Ectodermal cell (in vitro differentiated cells): ENCODE measurements around the gene ATP6V1G1.
"Not testable (repeated sequence)": the region's sequence is repeated elsewhere in the genome, so short reads cannot be mapped to it uniquely, and the experiment has no call there.

Source experiments
- H3K27ac ChIP-seq: 2 replicates; pipeline ENCODE4 v1.7.0; 2013; ENCODE audit warnings: mild to moderate bottlenecking, low read depth, low read length; ENCODE audit not compliant: insufficient read depth, poor library complexity, severe bottlenecking
- H3K27me3 ChIP-seq: 2 replicates; pipeline ENCODE4 v1.7.0; 2013; ENCODE audit warnings: mild to moderate bottlenecking, low read length; ENCODE audit not compliant: insufficient read depth, control insufficient read depth, poor library complexity, severe bottlenecking
- H3K36me3 ChIP-seq: one replicate; pipeline ENCODE4 v1.7.0; 2013; ENCODE audit warnings: low read length; ENCODE audit not compliant: control insufficient read depth, insufficient read depth
- H3K4me1 ChIP-seq: one replicate; pipeline ENCODE4 v1.7.0; 2013; ENCODE audit warnings: low read length; ENCODE audit not compliant: control insufficient read depth, insufficient read depth
- H3K4me3 ChIP-seq: 2 replicates; pipeline ENCODE4 v1.7.0; 2013; ENCODE audit warnings: low read depth, low read length, control low read depth; ENCODE audit not compliant: insufficient read depth
- H3K9me3 ChIP-seq: 2 replicates; pipeline ENCODE4 v1.7.0; 2013; ENCODE audit warnings: mild to moderate bottlenecking, low read length, moderate library complexity; ENCODE audit not compliant: control insufficient read depth
- WGBS, 2 experiments: methylation state at CpG; one replicate each; pipeline ENCODE4 v1.1.7; 2013; ENCODE audit warnings: missing lambda C conversion rate in 2 of 2; 5-methylcytosine and 5-hydroxymethylcytosine counted together

ATP6V1G1 gene

GRCh38 chr9:114594136-114594535 is 6.6 kb downstream of the ATP6V1G1 start:
- 93 to 96% methylated on average over 17 of the region's 17 CpGs for WGBS, 2 experiments
- no peak overlapping the region for H3K27ac ChIP-seq
- H3K27me3 ChIP-seq = no peaks in the 10 kb centered on the region
- H3K9me3 ChIP-seq = no peaks in the 10 kb centered on the region
- no peak overlapping the region for H3K4me3 ChIP-seq
- H3K4me1 ChIP-seq = peaks cover under 1% of the 10 kb centered on the region
- peaks cover 43% of the 10 kb centered on the region for H3K36me3 ChIP-seq

DNA sequence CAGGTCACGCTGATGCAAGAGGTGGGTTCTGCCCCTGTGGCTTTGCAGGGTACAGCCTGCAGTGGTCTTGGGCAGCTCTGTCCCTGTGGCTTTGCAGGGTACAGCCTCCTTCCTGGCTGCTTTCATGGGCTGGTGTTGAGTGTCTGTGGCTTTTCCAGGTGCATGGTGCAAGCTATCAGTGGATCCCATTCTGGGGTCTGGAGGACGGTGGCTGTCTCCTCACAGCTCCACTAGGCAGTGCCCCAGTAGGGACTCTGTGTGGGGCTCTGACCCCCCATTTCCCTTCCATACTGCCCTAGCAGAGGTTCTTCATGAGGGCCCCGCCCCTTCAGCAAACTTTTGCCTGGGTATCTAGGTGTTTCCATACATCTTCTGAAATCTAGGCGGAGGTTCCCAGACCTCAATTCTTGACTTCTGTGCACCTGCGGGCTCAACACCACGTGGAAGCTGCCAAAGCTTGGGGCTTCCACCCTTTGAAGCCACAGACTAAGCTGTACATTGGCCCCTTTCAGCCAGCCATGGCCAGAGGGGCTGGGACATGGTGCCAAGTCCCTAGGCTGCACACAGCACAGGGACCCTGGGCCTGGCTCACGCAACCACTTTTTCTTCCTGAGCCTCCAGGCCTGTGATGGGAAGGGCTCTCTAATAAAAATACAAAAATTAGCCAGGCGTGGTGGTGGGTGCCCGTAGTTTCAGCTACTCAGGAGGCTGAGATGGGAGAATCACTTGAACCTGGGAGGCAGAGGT is 13.1 kb downstream of the ATP6V1G1 start:
- not testable (repeated sequence) for H3K4me1 ChIP-seq, H3K4me3 ChIP-seq, H3K27ac ChIP-seq, H3K27me3 ChIP-seq, H3K9me3 ChIP-seq
- WGBS, 2 experiments = 94 to 95% methylated on average over 9 of the region's 9 CpGs
- H3K36me3 ChIP-seq = peaks cover 26% of the 10 kb centered on the region

GRCh38 chr9:114601787-114602186 is 14.2 kb downstream of the ATP6V1G1 start:
- H3K36me3 ChIP-seq = peaks cover 26% of the 10 kb centered on the region
- WGBS, 2 experiments = 81 to 95% methylated on average over 2 of the region's 2 CpGs
- not testable (repeated sequence) for H3K4me1 ChIP-seq, H3K27me3 ChIP-seq, H3K27ac ChIP-seq, H3K4me3 ChIP-seq, H3K9me3 ChIP-seq

GRCh38 chr9:114602620-114603019 is 15.1 kb downstream of the ATP6V1G1 start:
- no peaks in the 10 kb centered on the region for H3K4me1 ChIP-seq
- peaks cover 20% of the 10 kb centered on the region for H3K36me3 ChIP-seq
- no peaks in the 10 kb centered on the region for H3K27me3 ChIP-seq
- H3K9me3 ChIP-seq = no peaks in the 10 kb centered on the region
- WGBS, 2 experiments = 91 to 92% methylated on average over 5 of the region's 5 CpGs
- no peak overlapping the region for H3K27ac ChIP-seq
- H3K4me3 ChIP-seq = no peak overlapping the region

- H3K27ac ChIP-seq = no peak overlapping the region
- no peaks in the 10 kb centered on the region for H3K27me3 ChIP-seq
- no peaks in the 10 kb centered on the region for H3K9me3 ChIP-seq
- WGBS, 2 experiments = 95% methylated on average over 4 of the region's 4 CpGs
- H3K36me3 ChIP-seq = peaks cover 18% of the 10 kb centered on the region
- no peaks in the 10 kb centered on the region for H3K4me1 ChIP-seq
- H3K4me3 ChIP-seq = no peak overlapping the region
These were observed 15.7 kb downstream of the ATP6V1G1 start for GRCh38 chr9:114603248-114603647.

GRCh38 chr9:114604989-114605388 is 17.4 kb downstream of the ATP6V1G1 start:
- peaks cover 8% of the 10 kb centered on the region for H3K36me3 ChIP-seq
- H3K27ac ChIP-seq = no peak overlapping the region
- H3K27me3 ChIP-seq = peaks cover 4% of the 10 kb centered on the region
- no peaks in the 10 kb centered on the region for H3K4me1 ChIP-seq
- no peaks in the 10 kb centered on the region for H3K9me3 ChIP-seq
- WGBS, 2 experiments = 93 to 94% methylated on average over 3 of the region's 3 CpGs
- no peak overlapping the region for H3K4me3 ChIP-seq

- peaks cover 2% of the 10 kb centered on the region for H3K36me3 ChIP-seq
- peaks cover 15% of the 10 kb centered on the region for H3K27me3 ChIP-seq
- no peak overlapping the region for H3K4me3 ChIP-seq
- H3K4me1 ChIP-seq = no peaks in the 10 kb centered on the region
- H3K27ac ChIP-seq = no peak overlapping the region
- WGBS, 2 experiments = 85 to 89% methylated on average over 7 of the region's 7 CpGs
- no peaks in the 10 kb centered on the region for H3K9me3 ChIP-seq
These were observed 18.5 kb downstream of the ATP6V1G1 start for GRCh38 chr9:114606068-114606467.

DNA sequence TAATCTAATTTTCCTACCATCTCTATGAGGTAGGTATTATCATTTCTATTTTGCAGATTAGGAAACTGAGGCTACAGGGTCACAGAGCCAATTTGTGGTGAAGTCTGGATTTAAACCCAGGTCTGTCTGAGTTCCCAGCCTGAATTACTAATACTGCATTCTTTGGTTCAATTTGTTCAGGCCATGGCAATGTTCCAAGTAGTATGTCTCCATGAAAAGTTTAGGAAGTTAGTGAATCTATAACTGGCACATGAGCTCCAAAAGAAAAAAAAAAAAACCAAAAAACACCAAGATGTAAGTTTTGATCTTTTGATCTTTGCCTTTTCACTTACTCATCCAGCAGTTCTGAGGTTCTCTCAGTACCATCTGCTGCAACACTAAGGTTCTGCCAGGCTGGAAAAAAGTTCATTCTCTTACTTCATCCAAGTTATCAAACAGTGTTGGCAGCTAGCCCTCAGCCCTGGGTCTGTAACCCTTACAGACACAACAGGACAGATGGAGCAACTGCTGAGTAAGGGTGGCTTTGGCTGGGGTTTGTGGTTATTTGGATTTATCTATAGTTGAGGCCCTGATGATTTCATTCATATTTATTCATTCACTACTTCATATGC is 19.1 kb downstream of the ATP6V1G1 start:
- H3K27ac ChIP-seq = no peak overlapping the region

DNA sequence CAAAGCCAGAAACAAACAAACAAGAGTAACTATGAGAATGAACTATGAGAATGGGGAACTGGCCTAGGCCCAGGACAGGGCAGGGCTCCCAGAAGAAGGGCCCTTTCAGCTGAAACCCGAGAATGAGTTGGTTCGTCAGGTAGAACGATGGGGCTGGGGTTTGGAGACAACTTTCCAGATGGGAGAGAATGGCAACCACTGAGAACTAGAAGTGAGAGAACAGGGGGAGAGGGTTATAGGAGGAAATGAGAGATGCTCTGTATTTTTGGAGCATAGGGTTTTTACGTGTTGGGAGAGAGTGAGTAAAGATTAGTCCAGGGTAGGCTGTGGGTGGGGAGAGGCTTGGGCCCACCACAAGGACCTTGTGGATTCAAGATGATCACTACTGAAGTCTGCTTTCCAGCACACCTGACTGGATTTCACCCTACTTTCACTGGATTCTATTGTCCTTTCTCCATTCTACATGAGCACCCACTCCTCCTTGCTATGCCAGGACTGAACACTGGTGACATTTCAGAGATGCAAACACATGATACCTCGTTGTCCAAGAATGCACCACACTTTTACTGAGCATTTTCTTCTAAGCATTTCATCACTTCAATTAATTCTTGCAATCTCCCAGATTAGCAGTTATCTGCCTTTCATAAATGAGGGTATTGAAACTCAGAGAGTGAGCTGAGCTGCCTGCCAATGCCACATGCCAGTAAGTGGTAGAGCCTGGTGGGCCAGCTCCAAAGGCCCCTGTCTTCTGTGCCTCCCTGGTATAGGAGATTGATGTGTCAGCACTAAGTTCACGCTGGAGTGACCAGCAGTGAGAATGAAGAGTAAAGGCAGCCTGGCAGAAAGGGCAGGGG is 20.3 kb downstream of the ATP6V1G1 start:
- H3K9me3 ChIP-seq = no peaks in the 10 kb centered on the region
- no peak overlapping the region for H3K27ac ChIP-seq
- H3K36me3 ChIP-seq = no peaks in the 10 kb centered on the region
- 87 to 92% methylated on average over 6 of the region's 6 CpGs for WGBS, 2 experiments
- peaks cover 30% of the 10 kb centered on the region for H3K27me3 ChIP-seq
- H3K4me1 ChIP-seq = no peaks in the 10 kb centered on the region
- no peak overlapping the region for H3K4me3 ChIP-seq

More for the DNA sequence above, 19.1 kb downstream of the ATP6V1G1 start:
- Histone ChIP-seq H3K4me3 (no peak overlapping the region), H3K9me3 (no peaks in the 10 kb centered on the region), H3K27me3 (peaks cover 18% of the 10 kb centered on the region), H3K4me1 (no peaks in the 10 kb centered on the region), H3K36me3 (no peaks in the 10 kb centered on the region)

DNA sequence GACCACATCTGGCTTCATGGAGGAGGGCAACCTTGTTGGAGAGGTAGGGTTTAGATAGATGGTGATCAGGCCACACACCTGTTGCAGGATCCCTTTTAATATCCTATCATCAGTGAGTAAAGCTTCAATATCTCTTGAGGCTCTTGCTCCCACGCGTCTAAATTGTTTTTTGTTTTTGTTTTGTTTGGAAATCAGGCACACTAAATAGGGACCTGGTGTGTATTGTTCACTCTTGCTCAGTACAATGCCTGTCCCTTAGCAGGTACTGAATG is 20.9 kb downstream of the ATP6V1G1 start:
- H3K36me3 ChIP-seq = no peaks in the 10 kb centered on the region
- H3K4me1 ChIP-seq = no peaks in the 10 kb centered on the region
- H3K27ac ChIP-seq = no peak overlapping the region
- H3K9me3 ChIP-seq = no peaks in the 10 kb centered on the region
- no peak overlapping the region for H3K4me3 ChIP-seq
- WGBS, 2 experiments = 91 to 94% methylated on average over 2 of the region's 2 CpGs
- peaks cover 34% of the 10 kb centered on the region for H3K27me3 ChIP-seq
